ENCODE data around the gene ATP2B1.

- TF ChIP-seq, protein P1, sequence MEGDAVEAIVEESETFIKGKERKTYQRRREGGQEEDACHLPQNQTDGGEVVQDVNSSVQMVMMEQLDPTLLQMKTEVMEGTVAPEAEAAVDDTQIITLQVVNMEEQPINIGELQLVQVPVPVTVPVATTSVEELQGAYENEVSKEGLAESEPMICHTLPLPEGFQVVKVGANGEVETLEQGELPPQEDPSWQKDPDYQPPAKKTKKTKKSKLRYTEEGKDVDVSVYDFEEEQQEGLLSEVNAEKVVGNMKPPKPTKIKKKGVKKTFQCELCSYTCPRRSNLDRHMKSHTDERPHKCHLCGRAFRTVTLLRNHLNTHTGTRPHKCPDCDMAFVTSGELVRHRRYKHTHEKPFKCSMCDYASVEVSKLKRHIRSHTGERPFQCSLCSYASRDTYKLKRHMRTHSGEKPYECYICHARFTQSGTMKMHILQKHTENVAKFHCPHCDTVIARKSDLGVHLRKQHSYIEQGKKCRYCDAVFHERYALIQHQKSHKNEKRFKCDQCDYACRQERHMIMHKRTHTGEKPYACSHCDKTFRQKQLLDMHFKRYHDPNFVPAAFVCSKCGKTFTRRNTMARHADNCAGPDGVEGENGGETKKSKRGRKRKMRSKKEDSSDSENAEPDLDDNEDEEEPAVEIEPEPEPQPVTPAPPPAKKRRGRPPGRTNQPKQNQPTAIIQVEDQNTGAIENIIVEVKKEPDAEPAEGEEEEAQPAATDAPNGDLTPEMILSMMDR (IDR thresholded peaks at IDR 0.05) = no peak
- TF ChIP-seq BCL3 (IDR thresholded peaks at IDR 0.05) (no peak), NFE2L2 (conservative IDR thresholded peaks at IDR 0.05; ENCODE audit: low read length) (no peak), MAZ (IDR thresholded peaks at IDR 0.05; ENCODE audit: borderline replicate concordance, low read depth, low read length) (no peak), REST (IDR thresholded peaks at IDR 0.05) (no peak), MYC (IDR thresholded peaks at IDR 0.05; ENCODE audit: borderline replicate concordance, low read length) (no peak), NR3C1 (IDR thresholded peaks at IDR 0.05) (no peak), SMC3 (IDR thresholded peaks at IDR 0.05) (no peak), POLR2AphosphoS2 (conservative IDR thresholded peaks at IDR 0.05; ENCODE audit: low read length) (no peak), POLR2A (IDR thresholded peaks at IDR 0.05; ENCODE audit: low read length) (no peak), HDAC2 (IDR thresholded peaks at IDR 0.05) (no peak), ESRRA (IDR thresholded peaks at IDR 0.05; ENCODE audit: borderline replicate concordance, low read length) (no peak), BHLHE40 (IDR thresholded peaks at IDR 0.05; ENCODE audit: low read depth, low read length) (no peak), EP300 (IDR thresholded peaks at IDR 0.05) (no peak)
Observed at GRCh38 chr12:89621521-89621920, 87.1 kb downstream of the ATP2B1 start.
